ENCODE measurements around the gene SIGLEC9. TPM values are rescaled to one million over a fixed set of nuclear protein-coding genes. Genes with fewer than 3 reads are reported as not detected.

The SIGLEC9 gene
- total and polyA plus RNA-seq, 2 of the 8 experiments (the other 6 are each of a cell fraction or from before 2014, with no cell fraction given), result not detected

- Histone ChIP-seq H3K56ac (replicated peaks; ENCODE audit: insufficient read length, low read depth, low read length) (no peak overlapping the region), H3K4me2 (ENCODE audit: insufficient read depth in 1 of 2, low read depth in 2 of 2, low read length in 2 of 2) (no peak overlapping the region), H4K8ac (ENCODE audit: extremely low read depth, insufficient read depth, low read length) (no peak overlapping the region), H4K5ac (ENCODE audit: insufficient read length, low read depth, low read length) (no peak overlapping the region), H3K27ac (ENCODE audit: low read depth, low read length) (no peak overlapping the region), H3K23me2 (ENCODE audit: low read depth, low read length) (no peaks in the 10 kb centered on the region; the same call in 1 of the 2 replicates), H2BK120ac (replicated peaks; ENCODE audit: low read depth, low read length) (no peak overlapping the region), H3K9me3 (ENCODE audit: insufficient read depth in 2 of 2, low read depth in 1 of 2, low read length in 1 of 2) (no peaks in the 10 kb centered on the region), H2BK15ac (ENCODE audit: low read length) (no peak overlapping the region), H3K79me1 (ENCODE audit: low read depth, low read length) (no peaks in the 10 kb centered on the region), H4K20me1 (replicated peaks in 1 of 2; ENCODE audit: control insufficient read depth in 1 of 2, insufficient read depth in 2 of 2, low read length in 2 of 2) (no peaks in the 10 kb centered on the region), H2BK12ac (ENCODE audit: low read depth, low read length) (no peak overlapping the region), H4K91ac (replicated peaks; ENCODE audit: insufficient read length, low read length) (no peak overlapping the region), H3K18ac (ENCODE audit: extremely low read depth, low read length) (no peak overlapping the region), H3K27me3 (replicated peaks in 1 of 4; ENCODE audit: control insufficient read depth in 3 of 4, extremely low read depth in 1 of 4, insufficient read depth in 3 of 4, low read length in 3 of 4) (no peaks in the 10 kb centered on the region; a peak in 1 of 7 replicates), H3K9ac (replicated peaks in 1 of 4; ENCODE audit: extremely low read depth in 1 of 4, low read depth in 3 of 4, low read length in 3 of 4) (no peak overlapping the region), H2BK20ac (ENCODE audit: low read length) (no peak overlapping the region), H3K4ac (replicated peaks; ENCODE audit: insufficient read length, low read depth, low read length) (no peak overlapping the region), H3K4me3 (ENCODE audit: extremely low read depth in 1 of 4, insufficient read depth in 2 of 4, low read depth in 3 of 4, low read length in 4 of 4) (no peak overlapping the region), H3K14ac (ENCODE audit: insufficient read length) (no peak overlapping the region), H3K23ac (ENCODE audit: insufficient read length) (no peak overlapping the region), H2AFZ (ENCODE audit: low read length) (no peak overlapping the region), H3K36me3 (ENCODE audit: control insufficient read depth in 2 of 4, insufficient read depth in 4 of 4, low read length in 3 of 4) (no peaks in the 10 kb centered on the region), H2AK5ac (ENCODE audit: low read depth, low read length) (no peak overlapping the region), H3K4me1 (replicated peaks in 1 of 4; ENCODE audit: control insufficient read depth in 3 of 4, insufficient read depth in 4 of 4, low read length in 3 of 4) (no peaks in the 10 kb centered on the region; a peak in 1 of 7 replicates), H3K79me2 (ENCODE audit: control insufficient read depth in 1 of 2, insufficient read depth in 2 of 2, low read length in 2 of 2) (no peaks in the 10 kb centered on the region), H2BK5ac (ENCODE audit: low read depth, low read length) (no peak overlapping the region)
- FAIRE-seq, result no peak
- CTCF ChIA-PET (ENCODE audit: partially characterized antibody), result interaction anchor here (1.2 kb wide), 1 partner anchor 31 kb away, joined by 3 read pairs; no protein-coding TSS in a partner anchor
- POLR2A ChIA-PET (ENCODE audit: partially characterized antibody), result interaction anchor here (1.7 kb wide), 1 partner anchor 10 kb away, joined by 4 read pairs; no protein-coding TSS in a partner anchor
- DNase-seq (ENCODE audit: low read depth in 1 of 2, low spot score in 2 of 2), result no peak
- 90% methylated on average over 4 of the region's 4 CpGs; no CpG with 5 or more reads in 1 of the 2 experiments for WGBS, 2 experiments (ENCODE audit: extremely low coverage in 1 of 2, insufficient coverage in 1 of 2, insufficient read length in 1 of 2, insufficient replicate concordance in 2 of 2, low coverage in 1 of 2, low lambda C conversion rate in 2 of 2, missing lambda C conversion rate in 1 of 2)
- no peak for TF ChIP-seq JUN (IDR thresholded peaks at IDR 0.05; ENCODE audit: low read depth, low read length)
- no peak for TF ChIP-seq TCF12 (IDR thresholded peaks at IDR 0.05; ENCODE audit: low read depth, low read length)
- no peak for TF ChIP-seq FOSL1 (IDR thresholded peaks at IDR 0.05; ENCODE audit: insufficient read depth, low read depth, low read length)
- no peak for TF ChIP-seq ATF2 (IDR thresholded peaks at IDR 0.05; ENCODE audit: low read length)
- TF ChIP-seq EGR1 (IDR thresholded peaks at IDR 0.05; ENCODE audit: borderline replicate concordance, low read depth, low read length), result no peak
- TF ChIP-seq MAFK (IDR thresholded peaks at IDR 0.05; ENCODE audit: low read depth, low read length), result no peak
- TF ChIP-seq HDAC2 (IDR thresholded peaks at IDR 0.05; ENCODE audit: borderline replicate concordance in 1 of 2, low read depth in 2 of 2, low read length in 2 of 2), result no peak
- no peak for TF ChIP-seq NRF1 (IDR thresholded peaks at IDR 0.05; ENCODE audit: low read depth, low read length)
- no peak for TF ChIP-seq BRCA1 (IDR thresholded peaks at IDR 0.05; ENCODE audit: low read depth, low read length)
- TF ChIP-seq RNF2 (IDR thresholded peaks at IDR 0.05; ENCODE audit: borderline replicate concordance, low read depth, low read length, missing control alignments, poor library complexity, severe bottlenecking), result no peak
- TF ChIP-seq POU5F1 (IDR thresholded peaks at IDR 0.05; ENCODE audit: low read depth, low read length), result no peak
- TF ChIP-seq CEBPB (IDR thresholded peaks at IDR 0.05; ENCODE audit: low read depth, low read length), result no peak
These were observed 3.0 kb downstream of the SIGLEC9 start for GRCh38 chr19:51127755-51128154.

All from H1 (cell line).